A549 treated with DMSO at 1 μM for 4 hours (cell line): Measurements from ENCODE around the gene P2RY13. TPM values are rescaled to one million over a fixed set of nuclear protein-coding genes. Genes with fewer than 3 reads are reported as not detected.

Experiments used
- total RNA-seq: library from RNA; stranded (reverse); fragments of 200-300 nt; extraction: Qiagen RNA extraction; gene quantifications from 5 replicates; pipeline ENCODE4 v1.2.3, GENCODE V29; 2022; ENCODE audit warnings: low read depth

Gene P2RY13
- not detected in 5 replicates for total RNA-seq

DNA sequence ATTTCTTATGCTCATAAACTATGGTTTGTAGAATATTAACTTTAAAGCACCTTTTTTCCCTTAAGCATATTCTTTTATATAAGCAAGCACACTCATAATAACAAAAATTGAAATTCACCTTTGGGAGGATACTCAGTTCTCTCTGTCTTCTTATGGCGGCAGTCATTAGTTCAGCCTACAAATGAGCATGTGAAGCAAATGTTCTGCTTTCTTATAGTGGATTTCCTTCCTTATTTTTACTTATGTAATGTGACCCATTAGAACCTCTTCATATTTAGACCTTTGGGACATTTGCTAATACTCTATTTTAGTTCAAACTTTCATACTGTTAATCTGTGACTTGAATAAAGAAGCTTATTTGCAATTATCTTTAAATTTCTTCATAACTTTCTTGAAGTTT is at the start of gene P2RY13:
TSS of gene P2RY13 (minus strand) at position 187 of the 400 bp plus-strand sequence. CDS start at position 166, 21 bp downstream.

DNA sequence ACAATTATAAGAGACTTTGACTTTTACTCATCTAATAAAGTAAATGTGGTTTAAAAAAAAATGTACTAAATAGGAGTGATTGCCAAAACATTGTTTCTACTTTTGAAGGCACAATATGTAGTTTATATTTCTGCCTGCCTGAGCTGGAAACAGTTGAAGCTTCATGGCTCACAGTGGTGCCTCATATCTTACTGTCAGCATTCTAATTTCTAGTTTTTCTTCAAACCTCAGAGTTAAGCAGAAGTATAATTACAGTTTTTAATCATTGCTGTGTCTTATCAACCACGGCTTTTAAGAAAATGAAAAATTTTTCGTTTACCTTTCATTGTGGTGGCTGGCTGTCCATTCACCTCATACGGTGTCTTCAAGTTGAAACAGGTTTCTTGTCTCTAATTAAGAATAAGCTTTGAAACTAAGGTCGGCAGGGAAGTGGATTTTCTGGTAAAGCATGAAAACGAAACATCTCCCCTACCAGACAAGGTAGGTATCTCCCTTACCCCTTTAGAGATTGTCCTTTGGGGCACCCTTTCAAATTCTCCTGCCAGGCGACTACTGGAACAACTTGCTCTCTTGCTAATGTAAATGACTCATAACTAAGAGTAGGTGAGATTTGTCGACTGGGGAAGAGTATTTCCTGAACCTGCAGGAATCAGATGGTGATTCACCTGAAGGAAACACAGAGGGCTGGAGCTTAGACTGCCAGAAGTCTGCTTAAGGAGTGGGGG is 12.9 kb downstream of the P2RY13 start, which contains the start of gene GPR87:
TSS of gene GPR87 (minus strand) at position 554 of the 725 bp plus-strand sequence. CDS start 16,720 bp downstream, outside the sequence.

DNA sequence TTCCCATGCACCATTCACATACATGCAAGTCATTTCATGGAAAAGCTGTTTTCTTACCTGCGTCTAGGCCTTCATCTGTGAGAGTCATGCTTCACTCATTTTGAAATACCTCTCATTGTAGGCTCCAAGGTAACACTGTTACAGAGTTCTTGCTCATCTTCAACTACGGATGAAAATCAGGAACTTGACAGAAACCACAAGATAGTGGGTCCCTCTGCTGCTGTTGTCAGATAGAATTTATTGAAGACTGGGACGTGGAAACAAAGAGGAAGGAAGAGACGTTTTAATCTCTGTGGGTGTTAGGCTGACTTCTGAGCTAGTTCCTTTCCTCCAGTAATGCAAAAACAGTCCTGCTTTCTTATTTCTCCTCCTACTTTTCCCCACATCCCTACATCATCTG is 51.1 kb downstream of the P2RY13 start, which contains the start of gene P2RY14:
TSS of gene P2RY14 (minus strand) at position 313 of the 400 bp plus-strand sequence. CDS start 64,226 bp downstream, outside the sequence.

Other genes with a start within 250 kb of the P2RY13 start
- 0.30 to 0.72 TPM (median 0.60 TPM) in 5 replicates for gene MED12L, start 243.9 kb downstream of the P2RY13 start, total RNA-seq
- gene GPR171, start 126.3 kb downstream of the P2RY13 start, total RNA-seq, result not detected in 5 replicates
- gene P2RY14, start 51.0 kb downstream of the P2RY13 start, total RNA-seq, result not detected in 5 replicates
- 1.1 to 1.5 TPM (median 1.3 TPM) in 5 replicates for gene GPR87, start 12.7 kb downstream of the P2RY13 start, total RNA-seq
- gene P2RY12, start 55.2 kb upstream of the P2RY13 start, total RNA-seq, result not detected in 5 replicates
- gene IGSF10, start 131.5 kb upstream of the P2RY13 start, total RNA-seq, result 0.53 to 0.81 TPM (median 0.76 TPM) in 5 replicates